LNCAP (cell line): Measurements from ENCODE around the gene ZCCHC3.

Source experiments
- TF ChIP-seq, protein P1 (sequence below): fragments of 450-650 bp; IDR thresholded peaks from 2 replicates; pipeline ENCODE4 v1.5.1; 2017; ENCODE audit warnings: mild to moderate bottlenecking

The ZCCHC3 gene

DNA sequence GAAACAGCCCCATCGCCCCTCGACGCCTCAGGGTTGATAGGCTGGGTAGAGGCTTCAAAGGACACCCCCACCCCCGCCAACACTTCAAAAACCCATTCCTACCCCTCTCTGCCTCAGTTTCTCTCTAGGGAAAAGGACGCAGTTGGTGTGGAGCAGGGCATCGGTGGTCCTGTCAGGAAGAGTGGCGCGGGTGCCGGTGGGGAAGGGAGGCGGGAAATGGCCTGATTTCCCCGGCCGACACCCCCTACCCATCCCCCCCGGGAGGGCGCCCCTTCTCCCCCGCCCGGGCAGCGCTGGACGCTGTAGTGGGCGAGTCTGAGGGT, 49.9 kb downstream of the ZCCHC3 start:
- TF ChIP-seq, protein P1, sequence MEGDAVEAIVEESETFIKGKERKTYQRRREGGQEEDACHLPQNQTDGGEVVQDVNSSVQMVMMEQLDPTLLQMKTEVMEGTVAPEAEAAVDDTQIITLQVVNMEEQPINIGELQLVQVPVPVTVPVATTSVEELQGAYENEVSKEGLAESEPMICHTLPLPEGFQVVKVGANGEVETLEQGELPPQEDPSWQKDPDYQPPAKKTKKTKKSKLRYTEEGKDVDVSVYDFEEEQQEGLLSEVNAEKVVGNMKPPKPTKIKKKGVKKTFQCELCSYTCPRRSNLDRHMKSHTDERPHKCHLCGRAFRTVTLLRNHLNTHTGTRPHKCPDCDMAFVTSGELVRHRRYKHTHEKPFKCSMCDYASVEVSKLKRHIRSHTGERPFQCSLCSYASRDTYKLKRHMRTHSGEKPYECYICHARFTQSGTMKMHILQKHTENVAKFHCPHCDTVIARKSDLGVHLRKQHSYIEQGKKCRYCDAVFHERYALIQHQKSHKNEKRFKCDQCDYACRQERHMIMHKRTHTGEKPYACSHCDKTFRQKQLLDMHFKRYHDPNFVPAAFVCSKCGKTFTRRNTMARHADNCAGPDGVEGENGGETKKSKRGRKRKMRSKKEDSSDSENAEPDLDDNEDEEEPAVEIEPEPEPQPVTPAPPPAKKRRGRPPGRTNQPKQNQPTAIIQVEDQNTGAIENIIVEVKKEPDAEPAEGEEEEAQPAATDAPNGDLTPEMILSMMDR: no peak

DNA sequence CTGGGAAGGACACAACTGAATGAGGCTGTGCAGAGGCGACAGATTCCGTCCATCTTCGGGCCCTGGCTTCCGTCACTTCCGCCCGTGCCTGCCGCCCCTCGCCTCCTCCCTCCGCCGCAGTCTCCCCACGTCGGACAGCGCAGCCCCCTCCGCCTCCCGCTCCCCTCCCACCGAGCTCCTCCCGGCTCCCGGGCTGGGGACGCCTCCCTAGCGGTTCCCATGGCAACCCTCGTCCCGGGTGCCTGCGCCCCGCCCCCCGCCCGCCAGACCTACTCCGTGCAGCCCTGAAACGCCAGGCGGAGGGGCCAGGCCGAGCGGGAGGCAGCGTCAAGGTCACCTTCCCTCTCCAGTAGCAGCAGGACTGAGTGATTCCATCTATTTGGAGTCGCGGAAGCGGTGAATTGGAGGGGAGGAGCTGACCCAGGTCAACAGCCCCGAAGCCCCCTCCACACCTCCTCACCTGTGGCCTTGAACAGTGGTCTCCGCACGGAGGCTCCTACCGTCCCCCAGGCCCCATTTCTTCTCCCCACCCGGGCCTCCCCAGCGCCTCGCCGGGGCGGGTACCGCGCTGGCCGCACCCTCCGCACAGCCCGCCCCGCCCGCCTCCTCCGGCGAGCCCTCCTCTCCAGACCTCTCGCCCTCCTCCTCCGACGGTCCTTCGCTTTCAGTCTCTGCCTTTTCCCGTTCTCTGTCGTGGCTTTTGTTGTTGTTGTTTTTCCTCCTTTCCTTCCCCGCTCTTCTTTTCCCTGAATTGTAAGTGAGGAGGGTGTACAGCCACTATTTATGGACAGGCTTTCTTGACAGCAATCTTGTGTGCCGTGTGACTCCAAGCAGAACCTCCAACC, 50.5 kb downstream of the ZCCHC3 start:
- TF ChIP-seq, protein P1: no peak

DNA sequence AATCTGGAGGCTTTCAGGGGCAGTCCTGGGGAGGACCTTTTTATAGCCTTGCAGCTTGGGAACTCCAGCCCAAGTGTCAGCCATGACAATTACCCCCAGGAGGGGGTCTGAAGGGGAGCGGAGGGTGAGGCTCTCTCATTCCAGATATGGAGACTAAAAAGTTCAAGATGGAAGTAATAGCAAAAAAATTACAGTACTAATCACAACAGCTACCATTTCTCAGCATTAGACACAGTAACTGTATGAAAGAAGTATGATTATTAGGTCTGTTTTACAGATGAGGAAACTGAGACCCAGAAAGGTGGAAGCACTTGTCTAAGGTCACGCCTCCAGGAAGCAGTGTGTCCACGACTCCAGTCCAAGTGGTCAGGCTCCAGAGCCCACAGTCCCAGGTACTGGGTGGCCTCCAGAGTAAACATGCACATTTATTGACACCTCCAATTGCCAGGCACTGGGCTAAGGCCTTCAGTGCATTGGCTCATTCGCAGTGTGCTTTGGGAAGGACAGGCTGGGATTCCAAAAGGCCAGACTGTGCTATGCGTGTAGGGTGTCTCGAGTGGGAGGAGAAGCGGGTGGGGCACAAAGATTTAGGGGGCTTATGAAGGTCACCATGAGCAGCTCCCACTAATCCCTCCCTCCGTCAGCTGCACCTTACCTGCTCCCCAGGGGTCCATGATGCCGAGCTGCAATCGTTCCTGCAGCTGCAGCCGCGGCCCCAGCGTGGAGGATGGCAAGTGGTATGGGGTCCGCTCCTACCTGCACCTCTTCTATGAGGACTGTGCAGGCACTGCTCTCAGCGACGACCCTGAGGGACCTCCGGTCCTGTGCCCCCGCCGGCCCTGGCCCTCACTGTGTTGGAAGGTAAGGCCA, 51.8 kb downstream of the ZCCHC3 start:
- TF ChIP-seq, protein P1: no peak
